Measurements from ENCODE around the gene EFNA2.

EFNA2 gene

DNA sequence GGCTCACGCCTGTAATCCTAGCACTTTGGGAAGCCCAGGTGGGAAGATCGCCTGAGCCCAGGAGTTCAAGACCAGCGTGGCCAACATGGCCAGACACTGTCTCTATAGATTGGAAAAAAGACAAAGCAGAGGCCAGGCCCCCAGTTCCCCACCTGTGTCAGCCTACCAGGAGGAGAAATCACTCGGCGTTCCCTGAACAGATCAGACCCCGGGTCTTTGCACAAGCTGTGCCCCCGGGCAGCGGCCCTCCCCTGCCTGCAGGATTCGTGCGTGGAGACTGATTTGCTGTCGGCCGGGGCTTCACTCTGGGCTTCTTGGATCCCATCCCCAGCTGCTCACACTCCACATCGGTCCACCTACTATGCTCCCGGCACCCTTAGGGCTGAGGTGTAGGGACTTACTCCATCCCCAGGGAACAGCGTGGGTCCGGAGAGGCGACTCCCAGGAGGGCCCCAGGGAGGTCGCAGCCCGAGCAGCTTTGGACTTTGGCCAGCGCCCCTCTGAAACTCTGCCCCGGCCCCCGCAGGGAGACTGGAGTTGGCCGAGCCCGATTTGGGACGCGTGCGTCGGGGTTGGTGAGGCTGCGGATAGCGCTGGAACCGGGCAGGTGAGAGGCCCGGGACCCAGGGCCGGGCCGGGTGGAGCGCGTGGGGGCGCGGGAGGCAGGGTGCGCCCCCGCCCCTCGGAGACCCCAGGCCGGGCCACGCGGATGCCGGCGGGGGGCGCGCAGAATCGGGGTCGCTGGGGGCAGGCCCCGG lies 515 bp upstream of the EFNA2 start:
- no peak for DNase-seq (ENCODE audit: low spot score)
- peak overlapping the region; percentile 32 to 59 for H3K4me3 ChIP-seq (ENCODE audit: low read length in 2 of 2)
- no peak overlapping the region for H3K14ac ChIP-seq (ENCODE audit: low read length)
- WGBS, 2 donors (ENCODE audit: extremely low coverage in 2 of 2, insufficient read length in 2 of 2, insufficient replicate concordance in 1 of 2): no CpG with 5 or more reads among the region's 51 CpGs
- no peak overlapping the region for H2BK5ac ChIP-seq (ENCODE audit: low read length)
- H3K27me3 ChIP-seq (ENCODE audit: control insufficient read depth in 3 of 3, insufficient read depth in 3 of 3, low read depth in 1 of 3, low read length in 3 of 3): peaks cover 0 to 11% (median 4%) of the 10 kb centered on the region in 3 experiments
- peak overlapping the region; percentile 52 for H3K23ac ChIP-seq (ENCODE audit: low read depth, low read length, poor library complexity)
- peak overlapping the region; percentile 97 for H3K18ac ChIP-seq (ENCODE audit: low read length)
- peak overlapping the region; percentile 88 for H2AFZ ChIP-seq (ENCODE audit: low read length)
- peaks cover 0 to 2% of the 10 kb centered on the region in 2 donors for H3K36me3 ChIP-seq (replicated peaks in 1 of 2; ENCODE audit: control insufficient read depth in 2 of 2, insufficient read depth in 2 of 2, low read length in 2 of 2)
- no peak overlapping the region for H2BK120ac ChIP-seq (ENCODE audit: low read depth, low read length)
- peaks cover 29% of the 10 kb centered on the region for H3K79me1 ChIP-seq (ENCODE audit: low read depth, low read length)
- H4K8ac ChIP-seq (ENCODE audit: low read depth, low read length): no peak overlapping the region
- peak overlapping the region; percentile 60 for H3K9ac ChIP-seq (ENCODE audit: low read depth, low read length, poor library complexity)
- H3K9me3 ChIP-seq (replicated peaks in 1 of 2; ENCODE audit: control insufficient read depth in 2 of 2, insufficient read depth in 1 of 2, low read depth in 1 of 2, low read length in 2 of 2): no peaks in the 10 kb centered on the region
- H3K4me2 ChIP-seq (ENCODE audit: insufficient read depth, low read length, poor library complexity, severe bottlenecking): peak overlapping the region; percentile 69
- peak overlapping the region; percentile 91 for H2BK15ac ChIP-seq (ENCODE audit: low read length)
- H3K4ac ChIP-seq (ENCODE audit: low read length): peak overlapping the region; percentile 37
- no peak overlapping the region for H3K27ac ChIP-seq (replicated peaks; ENCODE audit: low read length)
- peak overlapping the region; percentile 99 for H2AK5ac ChIP-seq (ENCODE audit: low read depth, low read length)
- H3K4me1 ChIP-seq (ENCODE audit: control insufficient read depth in 2 of 2, insufficient read depth in 1 of 2, low read depth in 1 of 2, low read length in 2 of 2): peaks cover 14 to 32% of the 10 kb centered on the region in 2 donors
- H2BK12ac ChIP-seq (ENCODE audit: low read length): peak overlapping the region; percentile 33
- peak overlapping the region; percentile 39 for H4K91ac ChIP-seq (ENCODE audit: low read depth, low read length, poor library complexity)

DNA sequence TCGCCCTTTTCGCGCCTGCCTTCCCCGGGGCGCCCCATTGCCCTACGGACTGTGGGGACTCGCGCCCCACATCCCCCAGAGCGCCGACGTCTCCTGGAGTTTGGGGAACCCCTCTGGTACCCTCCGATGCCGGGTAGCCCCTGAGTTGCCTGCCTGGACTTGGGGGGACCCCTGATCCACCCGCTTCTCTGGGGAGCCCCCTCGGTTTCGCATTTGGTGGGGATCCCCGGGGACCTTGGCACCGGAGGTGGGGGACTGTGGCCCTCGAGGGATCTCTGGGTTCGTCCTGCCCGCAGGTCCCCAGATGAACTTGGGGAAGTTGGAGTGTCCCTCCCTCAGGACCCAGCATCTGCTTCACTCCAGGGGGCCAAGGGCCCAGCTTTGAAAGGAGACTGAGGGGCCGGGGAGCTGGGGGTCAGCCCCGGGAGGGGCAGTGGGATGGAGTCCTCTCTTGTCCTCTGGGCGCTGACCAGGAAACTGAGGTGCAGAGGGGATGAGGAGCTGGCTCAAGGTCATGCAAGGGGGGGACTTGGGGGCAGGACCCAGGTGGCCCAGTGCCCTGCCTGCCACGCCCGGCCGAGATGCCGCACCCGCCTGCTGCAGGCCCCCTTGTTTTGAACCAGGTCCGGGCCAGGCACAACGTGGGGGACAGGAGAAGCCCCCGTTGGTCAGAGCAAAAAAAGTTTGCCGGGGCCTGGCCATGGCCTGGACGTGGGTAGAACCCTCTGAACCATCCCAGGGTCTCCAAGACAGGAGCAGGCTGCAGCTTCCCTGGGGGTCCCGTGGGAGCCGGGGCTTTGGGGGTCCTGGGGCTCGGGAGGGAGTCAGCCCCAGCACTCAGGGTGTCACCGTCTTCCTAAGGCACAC lies 1.0 kb downstream of the EFNA2 start:
- H3K18ac ChIP-seq (ENCODE audit: low read length): peak overlapping the region; percentile 95
- H3K4ac ChIP-seq (ENCODE audit: low read length): peak overlapping the region; percentile 76
- no peak overlapping the region for H4K91ac ChIP-seq (ENCODE audit: low read depth, low read length, poor library complexity)
- peak overlapping the region; percentile 100 for H2AK5ac ChIP-seq (ENCODE audit: low read depth, low read length)
- peak overlapping the region; percentile 89 for H3K4me2 ChIP-seq (ENCODE audit: insufficient read depth, low read length, poor library complexity, severe bottlenecking)
- H2BK5ac ChIP-seq (ENCODE audit: low read length): peak overlapping the region; percentile 98
- peak overlapping the region; percentile 17 for H2BK120ac ChIP-seq (ENCODE audit: low read depth, low read length)
- no CpG with 5 or more reads among the region's 38 CpGs for WGBS, 2 donors (ENCODE audit: extremely low coverage in 2 of 2, insufficient read length in 2 of 2, insufficient replicate concordance in 1 of 2)
- H2BK12ac ChIP-seq (ENCODE audit: low read length): peak overlapping the region; percentile 58
- peaks cover 33% of the 10 kb centered on the region for H3K79me1 ChIP-seq (ENCODE audit: low read depth, low read length)
- peaks cover 14 to 32% of the 10 kb centered on the region in 2 donors for H3K4me1 ChIP-seq (ENCODE audit: control insufficient read depth in 2 of 2, insufficient read depth in 1 of 2, low read depth in 1 of 2, low read length in 2 of 2)
- no peak overlapping the region for H3K27ac ChIP-seq (replicated peaks; ENCODE audit: low read length)
- H3K9me3 ChIP-seq (replicated peaks in 1 of 2; ENCODE audit: control insufficient read depth in 2 of 2, insufficient read depth in 1 of 2, low read depth in 1 of 2, low read length in 2 of 2): no peaks in the 10 kb centered on the region
- H3K23ac ChIP-seq (ENCODE audit: low read depth, low read length, poor library complexity): peak overlapping the region; percentile 93
- peaks cover 0 to 11% (median 4%) of the 10 kb centered on the region in 3 experiments for H3K27me3 ChIP-seq (ENCODE audit: control insufficient read depth in 3 of 3, insufficient read depth in 3 of 3, low read depth in 1 of 3, low read length in 3 of 3)
- H2BK15ac ChIP-seq (ENCODE audit: low read length): peak overlapping the region; percentile 78
- peak overlapping the region; percentile 90 for H3K14ac ChIP-seq (ENCODE audit: low read length)
- H2AFZ ChIP-seq (ENCODE audit: low read length): peak overlapping the region; percentile 83
- no peak overlapping the region for H4K8ac ChIP-seq (ENCODE audit: low read depth, low read length)
- peak overlapping the region; percentile 80 for H3K9ac ChIP-seq (ENCODE audit: low read depth, low read length, poor library complexity)
- peak overlapping the region; percentile 75 to 87 for H3K4me3 ChIP-seq (ENCODE audit: low read length in 2 of 2)
- no peaks in the 10 kb centered on the region for H3K36me3 ChIP-seq (replicated peaks in 1 of 2; ENCODE audit: control insufficient read depth in 2 of 2, insufficient read depth in 2 of 2, low read length in 2 of 2)
- no peak for DNase-seq (ENCODE audit: low spot score)

DNA sequence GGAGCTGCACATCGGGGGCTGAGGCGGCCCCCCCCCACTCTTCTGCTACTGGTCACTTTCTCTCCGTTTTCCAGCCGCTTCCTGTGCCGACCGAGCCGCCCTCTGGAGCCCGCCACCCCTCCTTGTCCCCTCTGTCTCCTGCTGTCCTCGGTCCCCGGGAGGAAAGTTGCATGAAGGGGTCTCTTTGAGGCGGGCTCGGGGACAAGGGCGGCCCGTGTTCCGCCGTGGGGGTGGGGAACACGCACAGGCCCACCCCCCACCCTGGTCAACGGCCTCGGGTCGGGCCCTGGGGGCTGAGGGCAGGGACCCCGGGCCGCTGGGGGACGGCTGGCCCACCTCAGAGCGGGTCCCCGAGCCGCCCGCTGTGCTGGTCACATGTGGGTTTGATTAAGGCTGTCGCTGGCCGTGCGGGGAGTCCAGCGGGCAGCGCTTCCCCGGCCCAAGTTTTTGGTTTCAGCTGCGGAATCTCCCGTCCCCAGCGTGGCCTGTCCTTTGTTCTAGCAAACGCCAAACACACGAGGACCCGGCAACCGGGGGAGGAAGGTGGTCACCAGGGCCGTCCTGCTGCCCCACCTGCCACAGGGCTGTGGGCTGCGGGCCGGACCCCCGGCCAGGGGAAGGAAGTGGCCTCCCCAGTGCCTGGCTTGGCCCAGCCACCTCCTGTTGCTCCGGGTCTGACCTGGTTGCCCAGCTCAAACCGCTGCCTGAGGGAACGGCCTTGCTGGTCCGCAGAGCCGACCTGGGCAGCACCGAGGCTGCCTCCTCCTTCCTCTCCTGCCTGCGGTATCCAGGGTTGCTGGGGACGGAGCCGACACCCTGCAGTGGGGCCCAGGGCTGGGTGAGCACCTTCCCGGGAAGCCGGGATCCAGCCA lies 1.9 kb downstream of the EFNA2 start:
- H2BK15ac ChIP-seq (ENCODE audit: low read length): peak overlapping the region; percentile 67
- no peak for DNase-seq (ENCODE audit: low spot score)
- peak overlapping the region; percentile 93 for H3K23ac ChIP-seq (ENCODE audit: low read depth, low read length, poor library complexity)
- H2BK5ac ChIP-seq (ENCODE audit: low read length): peak overlapping the region; percentile 98
- H3K4me2 ChIP-seq (ENCODE audit: insufficient read depth, low read length, poor library complexity, severe bottlenecking): peak overlapping the region; percentile 89
- H4K8ac ChIP-seq (ENCODE audit: low read depth, low read length): no peak overlapping the region
- peaks cover 0 to 11% (median 4%) of the 10 kb centered on the region in 3 experiments for H3K27me3 ChIP-seq (ENCODE audit: control insufficient read depth in 3 of 3, insufficient read depth in 3 of 3, low read depth in 1 of 3, low read length in 3 of 3)
- no peak overlapping the region for H4K91ac ChIP-seq (ENCODE audit: low read depth, low read length, poor library complexity)
- H3K9ac ChIP-seq (ENCODE audit: low read depth, low read length, poor library complexity): peak overlapping the region; percentile 70
- peak overlapping the region; percentile 100 for H2AK5ac ChIP-seq (ENCODE audit: low read depth, low read length)
- no peak overlapping the region for H2BK120ac ChIP-seq (ENCODE audit: low read depth, low read length)
- H3K14ac ChIP-seq (ENCODE audit: low read length): peak overlapping the region; percentile 99
- H3K36me3 ChIP-seq (replicated peaks in 1 of 2; ENCODE audit: control insufficient read depth in 2 of 2, insufficient read depth in 2 of 2, low read length in 2 of 2): no peaks in the 10 kb centered on the region
- H3K9me3 ChIP-seq (replicated peaks in 1 of 2; ENCODE audit: control insufficient read depth in 2 of 2, insufficient read depth in 1 of 2, low read depth in 1 of 2, low read length in 2 of 2): no peaks in the 10 kb centered on the region
- H3K4ac ChIP-seq (ENCODE audit: low read length): peak overlapping the region; percentile 66
- H3K4me3 ChIP-seq (ENCODE audit: low read length in 2 of 2): peak overlapping the region in 1 of 2 donors; percentile 75
- peak overlapping the region; percentile 83 for H2AFZ ChIP-seq (ENCODE audit: low read length)
- no CpG with 5 or more reads among the region's 55 CpGs for WGBS, 2 donors (ENCODE audit: extremely low coverage in 2 of 2, insufficient read length in 2 of 2, insufficient replicate concordance in 1 of 2)
- peak overlapping the region; percentile 41 for H2BK12ac ChIP-seq (ENCODE audit: low read length)
- no peak overlapping the region for H3K27ac ChIP-seq (replicated peaks; ENCODE audit: low read length)
- H3K18ac ChIP-seq (ENCODE audit: low read length): peak overlapping the region; percentile 95
- H3K4me1 ChIP-seq (ENCODE audit: control insufficient read depth in 2 of 2, insufficient read depth in 1 of 2, low read depth in 1 of 2, low read length in 2 of 2): peaks cover 14 to 32% of the 10 kb centered on the region in 2 donors
- H3K79me1 ChIP-seq (ENCODE audit: low read depth, low read length): peaks cover 33% of the 10 kb centered on the region

Data from neuronal stem cell (in vitro differentiated cells).